HG03520 (cell line): ENCODE measurements around the gene GRIN2C.
"Not testable (repeated sequence)": the region's sequence is repeated elsewhere in the genome, so short reads cannot be mapped to it uniquely, and the experiment has no call there.

Experiments used
- ATAC-seq: cut with Tn5 transposase; IDR thresholded peaks from one replicate; pipeline ENCODE4 v1.9.1; 2021; ENCODE audit warnings: mild to moderate bottlenecking, moderate library complexity; ENCODE audit not compliant: unreplicated experiment

Gene GRIN2C

DNA sequence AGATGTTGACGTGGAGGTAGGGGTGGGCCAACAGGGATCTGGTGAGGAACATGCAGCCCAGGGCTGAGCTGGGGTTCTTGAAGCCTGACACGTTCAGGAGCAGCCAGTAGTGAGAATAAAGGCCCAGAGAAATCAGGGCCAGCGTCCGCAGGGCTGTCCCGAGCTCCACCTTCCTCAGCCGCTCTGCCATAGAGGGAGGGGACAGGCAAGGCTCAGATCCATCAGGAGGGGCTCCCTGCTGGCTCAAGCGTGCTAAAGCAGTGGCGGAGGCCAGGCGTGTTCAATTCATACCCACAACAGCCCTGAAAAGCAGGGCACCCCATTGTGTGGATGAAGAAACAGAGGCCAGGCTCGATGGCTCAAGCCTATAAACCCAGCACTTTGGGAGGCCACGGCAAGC, 21.4 kb upstream of the GRIN2C start:
- ATAC-seq, result no peak

DNA sequence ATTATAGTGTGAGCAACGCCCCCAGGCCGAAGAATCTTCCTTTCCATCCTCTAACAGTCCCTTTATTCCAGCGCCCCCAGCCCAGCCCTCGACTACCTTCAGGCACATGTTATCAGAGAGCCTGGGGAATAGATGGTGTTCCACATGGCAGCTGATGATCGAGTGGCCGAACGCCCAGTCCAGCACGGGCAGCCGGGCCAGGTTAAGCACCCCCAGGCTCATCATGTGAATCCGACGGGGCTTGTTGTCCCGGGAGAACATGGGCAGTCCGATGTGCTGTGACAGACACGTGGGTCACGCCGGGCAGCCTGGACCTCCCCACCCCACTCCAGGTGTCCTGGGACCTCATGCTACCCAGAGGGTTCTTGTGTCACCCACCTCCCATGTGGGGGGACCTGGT, 19.6 kb upstream of the GRIN2C start:
- ATAC-seq, result no peak

DNA sequence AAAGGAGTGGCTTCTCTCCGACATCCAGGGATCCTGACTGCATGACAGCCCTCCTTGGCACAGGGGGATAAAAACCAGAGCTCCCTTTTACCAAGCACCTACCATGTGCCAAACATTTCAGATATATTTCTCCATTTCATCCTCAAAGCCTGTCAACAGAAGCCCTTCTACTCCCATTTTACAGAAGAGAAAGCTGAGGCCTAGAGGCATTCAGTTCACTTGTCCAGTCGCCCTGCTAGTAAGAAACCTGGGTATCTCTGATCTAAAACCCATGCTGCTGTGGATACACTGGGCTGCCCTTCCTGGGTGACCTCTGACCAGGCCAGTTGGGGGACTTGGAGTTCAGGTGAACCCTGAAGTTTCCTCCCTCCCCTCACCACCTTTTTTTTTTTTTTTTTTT, 19.0 kb upstream of the GRIN2C start:
- no peak for ATAC-seq

DNA sequence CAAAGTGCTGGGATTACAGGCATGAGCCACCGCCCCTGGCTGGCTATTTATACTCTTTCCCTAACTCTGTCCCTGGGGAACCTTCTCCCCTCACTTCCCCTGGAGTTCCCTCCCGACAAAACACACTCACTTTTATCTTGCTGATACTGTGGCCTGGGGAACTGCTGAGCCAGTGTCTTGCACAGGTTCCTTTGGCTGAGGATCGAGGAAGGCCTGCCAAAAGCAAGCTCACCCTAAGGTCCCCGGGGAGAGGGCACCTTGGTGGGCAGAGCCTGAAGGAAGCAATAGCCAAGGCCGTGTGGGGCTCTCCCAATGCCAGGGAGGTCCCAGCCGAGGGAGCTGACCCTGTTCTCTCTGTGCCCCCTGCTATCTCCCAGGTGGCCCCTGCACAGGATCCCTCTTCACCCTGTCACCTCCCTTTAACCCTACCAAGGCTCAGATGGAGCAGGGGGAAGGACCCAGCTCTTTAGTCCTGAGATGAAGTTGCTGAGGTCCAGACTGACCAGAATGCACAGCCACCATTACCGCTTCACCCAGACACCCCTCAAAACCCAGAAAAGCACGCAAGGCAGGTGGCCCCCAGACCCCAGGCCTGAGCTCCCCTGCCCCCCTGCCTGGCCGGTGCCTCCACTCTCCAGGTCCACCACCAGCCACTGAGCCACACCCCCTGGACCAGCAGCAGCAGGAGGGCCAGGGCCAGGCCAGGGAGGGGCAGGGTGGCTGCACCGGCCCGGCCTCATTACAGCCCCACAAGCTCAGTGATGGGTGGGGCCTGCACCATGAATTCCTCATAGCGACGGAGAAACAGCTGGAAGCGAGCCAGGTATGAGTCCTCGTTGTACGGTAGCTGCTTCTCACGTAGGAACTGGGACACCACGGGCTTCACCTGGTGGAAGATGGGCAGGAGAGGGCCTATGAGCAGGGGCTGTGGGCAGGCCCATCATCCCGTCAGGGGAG, 18.2 kb upstream of the GRIN2C start:
- ATAC-seq, result no peak

DNA sequence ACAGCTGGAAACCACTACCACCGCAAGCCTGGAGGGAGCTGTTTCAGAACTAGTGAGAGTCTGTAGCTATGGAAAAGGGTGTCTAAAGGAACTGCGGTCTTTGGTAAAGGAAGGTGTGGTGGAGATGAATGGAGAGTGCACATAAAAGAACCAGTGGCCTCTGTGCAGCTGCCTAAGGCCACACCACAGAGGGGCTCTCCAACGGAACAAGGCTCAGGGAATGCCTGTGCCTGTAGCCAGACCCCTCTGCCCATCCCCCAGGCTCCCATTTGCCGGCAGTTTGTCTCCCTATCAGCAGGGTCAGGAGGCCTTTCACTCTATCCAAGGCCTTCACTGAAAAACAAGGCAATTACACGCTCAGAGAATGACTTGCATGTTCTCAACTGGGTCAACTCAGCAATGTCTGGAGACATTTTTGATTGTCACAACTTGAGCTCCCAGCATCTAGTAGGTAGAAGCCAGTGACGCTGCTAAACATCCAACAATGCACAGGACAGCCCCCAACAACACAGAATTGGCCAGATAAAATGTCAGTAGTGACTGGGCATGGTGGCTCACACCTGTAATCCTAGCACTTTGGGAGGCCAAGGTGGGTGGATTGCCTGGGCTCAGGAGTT, 16.4 kb upstream of the GRIN2C start:
- ATAC-seq, result no peak

DNA sequence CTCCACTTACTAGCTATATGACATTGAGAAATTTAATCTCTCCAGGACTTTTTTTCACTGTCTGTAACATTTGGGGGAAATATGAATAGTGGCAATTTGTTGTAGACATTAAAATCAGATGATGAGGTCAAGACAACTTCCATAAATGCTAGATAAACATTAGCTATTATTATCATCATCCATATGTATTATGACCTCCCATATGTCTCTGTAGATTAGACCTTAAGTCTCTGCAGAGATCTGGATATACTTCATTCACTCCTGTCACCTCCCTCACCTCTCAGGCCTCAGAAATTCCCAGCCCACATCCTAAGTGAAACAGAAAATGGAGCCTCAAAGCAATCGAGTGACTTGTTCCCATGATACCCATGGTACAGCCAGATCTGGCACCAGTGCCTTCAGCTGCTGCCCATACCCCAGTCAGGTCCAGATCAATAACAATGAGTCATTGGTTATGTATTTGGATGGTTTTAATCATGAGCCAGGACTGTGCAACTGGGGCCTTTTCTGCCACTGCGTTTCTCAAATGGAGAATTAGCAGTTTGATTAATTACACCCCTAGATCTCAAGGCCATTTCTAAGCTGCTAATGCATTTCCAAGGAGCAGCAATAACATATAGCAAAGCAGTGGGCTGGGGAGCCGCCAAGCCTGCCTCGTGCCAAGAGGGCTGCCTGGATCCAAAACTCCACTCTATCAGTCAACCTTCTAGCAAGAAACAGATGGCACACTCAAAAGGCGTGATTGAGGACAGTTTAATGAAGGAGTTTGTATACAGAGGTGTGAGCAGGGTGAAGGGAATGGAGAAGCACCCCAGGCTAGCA, 15.7 kb upstream of the GRIN2C start:
- no peak for ATAC-seq

DNA sequence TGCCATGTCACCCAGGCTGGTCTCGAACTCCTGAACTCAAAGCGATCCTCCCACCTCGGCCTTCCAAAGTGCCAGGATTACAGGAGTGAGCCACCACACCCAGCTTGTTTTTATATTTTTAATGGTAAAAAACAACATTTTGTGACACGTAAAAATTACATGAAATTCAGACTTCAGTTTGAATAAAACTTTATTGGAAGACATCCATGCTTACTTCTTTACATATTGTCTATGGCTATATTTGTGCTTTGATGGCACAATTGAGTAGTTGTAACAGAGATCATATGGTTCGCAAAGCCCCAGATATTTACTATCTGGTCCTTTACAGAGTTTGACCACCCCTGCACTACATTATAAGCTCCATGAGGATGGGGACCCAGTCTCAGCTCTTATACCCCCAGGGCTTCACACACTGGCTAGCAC, 14.9 kb upstream of the GRIN2C start:
- ATAC-seq, result no peak

DNA sequence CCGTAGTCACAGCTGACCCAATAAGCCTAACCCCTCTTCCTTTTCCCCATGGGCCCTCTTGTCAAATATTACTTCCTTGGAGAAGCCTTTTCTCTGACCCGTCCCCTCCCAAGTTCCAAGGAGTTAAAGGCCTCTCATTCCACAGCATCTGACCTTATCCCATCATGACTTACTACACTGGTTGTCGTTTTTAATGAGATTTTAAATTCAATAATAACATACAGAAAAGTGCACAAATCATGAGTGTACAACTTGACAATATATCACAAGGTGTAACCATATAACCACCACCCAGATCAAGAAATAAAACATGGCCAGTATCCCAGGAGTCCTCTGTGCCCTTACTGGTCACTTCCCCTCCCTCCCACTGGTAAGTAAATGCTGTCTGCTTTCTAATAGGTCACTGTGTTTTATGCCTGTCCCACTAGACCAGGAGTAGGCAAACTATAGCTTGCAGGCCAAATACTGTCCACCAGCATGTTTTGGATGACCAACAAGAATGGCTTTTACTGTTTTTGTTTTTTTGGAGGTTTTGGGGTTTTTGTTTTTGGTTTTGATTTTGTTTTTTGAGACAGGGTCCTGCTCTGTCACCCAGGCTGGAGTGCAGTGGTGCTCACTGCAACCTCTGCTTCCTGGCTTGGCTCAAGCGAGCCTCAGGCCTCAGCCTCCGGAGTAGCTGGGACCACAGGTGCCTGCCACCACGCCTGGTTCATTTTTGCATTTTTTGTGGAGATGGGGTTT, 14.4 kb upstream of the GRIN2C start:
- ATAC-seq, result no peak

DNA sequence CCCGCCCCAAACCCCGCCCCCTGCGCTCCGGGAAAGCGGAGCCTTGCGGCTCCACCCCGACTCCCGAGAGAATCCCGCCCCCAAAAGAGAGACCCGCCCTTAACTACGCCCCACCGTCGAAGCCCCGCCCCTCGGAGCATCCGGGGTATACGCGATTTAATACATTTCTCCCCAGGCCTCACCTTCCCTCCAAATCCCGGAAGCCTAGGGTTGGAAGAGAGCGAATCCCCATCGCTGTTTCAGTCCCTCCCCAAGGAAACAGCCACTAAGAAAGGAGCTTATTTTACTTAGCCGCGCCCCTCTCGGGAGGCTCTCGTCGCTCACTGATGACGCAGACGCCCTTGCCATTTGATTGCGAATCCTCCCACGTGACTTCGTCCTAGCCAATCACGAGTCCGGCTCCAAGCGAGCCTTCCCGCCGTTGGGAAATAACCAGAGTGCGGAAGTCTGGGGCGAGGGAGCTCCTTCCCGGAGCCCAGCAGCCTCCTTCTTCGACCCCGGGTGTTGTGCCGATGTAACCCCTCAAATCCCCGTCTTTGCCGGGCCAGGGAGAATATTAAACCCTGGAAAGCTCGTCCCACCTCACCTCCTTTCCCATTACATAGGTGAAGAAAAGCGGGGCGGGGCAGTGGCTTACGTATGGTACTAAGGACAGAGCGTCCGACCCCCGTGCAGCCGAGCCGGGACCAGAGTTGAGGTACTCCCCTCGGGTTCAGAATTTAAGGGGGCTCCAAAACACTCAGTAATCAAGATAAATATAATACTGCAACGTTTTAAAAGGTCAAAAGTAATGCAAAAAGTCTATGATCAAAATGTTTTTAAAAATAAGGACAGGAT, 13.6 kb upstream of the GRIN2C start:
- ATAC-seq, result peak; percentile 88

DNA sequence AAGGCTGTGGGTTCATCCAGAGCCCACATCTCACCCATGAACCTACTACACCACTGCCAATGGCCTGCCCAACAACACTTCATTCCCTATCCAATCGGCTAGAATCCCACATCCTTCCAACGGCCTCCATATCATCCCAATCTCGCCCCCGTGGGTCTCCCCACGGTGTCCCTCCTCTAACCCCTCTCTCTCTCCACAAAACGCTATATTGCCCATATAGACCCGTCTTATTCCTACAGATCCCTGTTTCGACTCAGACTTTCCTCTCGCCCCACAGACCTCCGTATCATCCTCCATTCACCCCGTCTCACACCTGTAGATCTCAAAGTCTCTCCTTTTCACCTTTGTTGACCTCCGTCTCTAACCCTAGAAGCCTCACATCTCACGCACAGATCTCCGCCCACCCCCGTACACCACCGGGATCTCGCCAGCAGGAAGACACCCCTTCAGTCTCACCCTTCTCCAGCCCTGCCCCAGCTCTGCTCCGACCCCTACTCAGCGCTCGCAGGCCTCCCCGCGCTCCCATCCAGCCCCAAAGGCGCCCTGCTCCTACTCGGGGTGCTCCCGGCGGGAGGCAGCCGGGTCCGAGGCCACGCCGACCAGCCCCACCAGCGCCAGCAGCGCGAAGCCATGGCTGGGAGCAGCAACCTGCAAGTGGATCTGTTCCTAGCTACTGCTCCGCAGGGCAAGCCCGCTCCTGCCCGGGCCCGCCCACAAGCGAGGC, 12.8 kb upstream of the GRIN2C start, which contains the start of gene FDXR:
Gene FDXR, minus strand, starts transcription at position 682 of the 724 bp plus-strand sequence. Its CDS starts 50 bp downstream, at position 632.
- peak; percentile 15 for ATAC-seq

DNA sequence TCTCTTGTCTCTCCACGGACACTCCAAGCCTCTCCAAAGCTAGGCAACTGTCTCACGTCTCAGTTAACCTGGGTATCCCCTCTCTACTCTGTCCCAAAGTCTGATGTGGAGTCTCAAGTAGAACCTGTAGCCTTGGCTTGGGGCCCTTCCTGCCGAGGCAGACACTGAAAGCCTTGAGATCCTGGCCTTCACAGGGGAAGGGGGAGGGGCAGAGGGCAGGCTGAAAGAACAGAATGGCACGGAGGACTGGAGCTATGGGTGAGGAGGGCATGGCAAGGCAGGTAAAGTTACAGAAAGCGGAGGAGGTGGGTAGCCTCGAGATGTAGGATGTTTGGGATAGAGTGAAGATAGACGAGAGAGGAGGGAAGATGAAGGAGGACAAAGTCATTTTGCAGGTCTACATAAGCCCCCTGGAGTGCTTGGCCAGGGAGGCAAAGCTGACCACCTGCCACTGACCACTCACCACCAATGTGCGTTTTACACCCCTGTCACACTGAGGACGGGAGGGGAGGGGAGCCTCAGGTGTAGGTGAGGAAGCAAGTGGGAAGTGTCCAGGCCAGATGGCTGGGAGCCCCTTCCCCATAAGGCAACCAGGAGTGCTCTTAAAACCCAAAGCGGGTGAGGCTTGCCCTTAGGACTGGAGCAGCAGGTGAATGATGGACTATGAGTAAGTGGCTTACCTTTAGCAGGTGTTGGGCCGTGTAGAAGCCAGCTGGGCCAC, 11.8 kb upstream of the GRIN2C start:
- ATAC-seq, result no peak

DNA sequence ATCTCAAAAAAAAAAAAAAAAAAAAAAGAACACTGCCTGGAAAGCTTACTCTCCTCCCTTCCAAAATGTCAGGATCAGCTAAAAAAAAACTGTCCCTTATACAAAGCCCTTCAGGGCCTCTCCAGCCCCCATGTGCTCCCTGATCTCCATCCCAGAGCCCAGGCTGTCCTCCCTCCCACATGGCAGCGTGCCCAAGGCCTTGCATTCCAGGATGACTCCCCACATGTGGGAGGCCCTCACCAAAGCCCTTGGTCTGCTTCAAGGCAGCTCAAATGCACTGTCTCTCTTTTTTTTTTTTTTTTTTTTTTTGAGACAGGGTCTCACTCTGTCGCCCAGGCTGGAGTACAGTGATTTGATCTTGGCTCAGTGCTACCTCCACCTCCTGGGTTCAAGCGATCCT, 10.8 kb upstream of the GRIN2C start:
- no peak for ATAC-seq

DNA sequence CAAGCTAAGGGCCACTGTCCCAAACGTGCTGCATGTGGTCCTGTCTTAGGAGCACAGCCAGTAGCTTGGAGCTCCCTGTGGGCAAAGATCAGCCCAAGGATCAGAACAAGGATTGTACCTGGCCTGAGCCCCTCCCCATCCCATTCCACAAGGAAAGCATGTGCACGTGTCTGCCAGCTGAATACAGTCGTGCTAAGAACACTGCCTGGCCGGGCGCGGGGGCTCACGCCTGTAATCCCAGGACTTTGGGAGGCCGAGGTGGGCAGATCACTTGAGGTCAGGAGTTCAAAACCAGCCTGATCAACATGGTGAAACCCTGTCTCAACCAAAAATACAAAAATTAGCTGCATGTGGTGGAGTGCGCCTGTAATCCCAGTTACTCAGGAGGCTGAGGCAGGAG, 10.3 kb upstream of the GRIN2C start:
- not testable (repeated sequence) for ATAC-seq

DNA sequence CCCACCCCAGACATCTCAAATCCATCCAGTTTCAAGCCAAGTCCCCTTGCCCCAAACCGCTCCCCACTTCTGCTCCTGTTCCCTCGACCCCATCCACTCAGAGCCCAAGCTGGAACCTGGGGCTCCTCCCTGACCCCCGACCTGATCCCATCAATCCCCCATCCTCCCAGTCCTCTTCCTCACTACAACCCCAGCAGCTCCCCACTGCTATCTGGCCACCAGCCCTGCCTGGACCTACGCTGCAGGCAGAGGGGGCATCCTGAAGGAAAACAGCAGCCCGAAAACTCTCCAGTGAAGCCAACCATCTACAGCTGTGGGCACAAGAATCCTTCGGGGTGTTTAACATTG, 9.2 kb upstream of the GRIN2C start:
- no peak for ATAC-seq

DNA sequence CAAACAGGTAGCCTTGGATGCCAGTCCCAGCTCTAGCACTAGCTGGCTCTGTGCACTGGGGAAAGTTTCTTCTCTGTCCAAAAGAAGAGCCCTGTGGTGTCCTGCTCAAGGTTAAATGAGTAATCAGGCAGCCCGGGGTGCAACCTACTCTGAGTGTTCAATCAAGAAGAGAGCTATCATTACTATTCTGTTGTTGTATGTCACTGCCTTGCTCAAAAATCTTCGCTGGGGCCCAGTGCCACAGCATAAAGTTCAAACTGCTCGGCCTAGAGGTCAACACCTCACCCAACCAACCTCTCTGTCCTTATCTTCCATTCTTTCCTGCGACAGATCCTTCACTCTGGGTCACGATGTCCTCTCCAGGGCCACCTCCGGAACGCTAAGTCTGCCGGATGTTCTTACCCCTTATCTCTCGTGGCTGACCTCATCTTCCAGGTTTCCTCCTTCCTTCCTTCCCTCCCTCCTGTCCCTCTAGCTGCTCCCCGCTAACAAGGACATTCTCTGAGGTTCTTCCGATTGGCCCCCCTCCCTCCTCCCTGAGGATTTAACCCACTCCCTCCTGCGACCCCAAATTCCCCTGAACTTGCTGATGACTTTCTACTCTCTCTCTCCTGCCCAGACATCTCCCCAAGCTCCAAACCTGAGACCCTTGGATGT, 8.7 kb upstream of the GRIN2C start:
- ATAC-seq, result no peak

DNA sequence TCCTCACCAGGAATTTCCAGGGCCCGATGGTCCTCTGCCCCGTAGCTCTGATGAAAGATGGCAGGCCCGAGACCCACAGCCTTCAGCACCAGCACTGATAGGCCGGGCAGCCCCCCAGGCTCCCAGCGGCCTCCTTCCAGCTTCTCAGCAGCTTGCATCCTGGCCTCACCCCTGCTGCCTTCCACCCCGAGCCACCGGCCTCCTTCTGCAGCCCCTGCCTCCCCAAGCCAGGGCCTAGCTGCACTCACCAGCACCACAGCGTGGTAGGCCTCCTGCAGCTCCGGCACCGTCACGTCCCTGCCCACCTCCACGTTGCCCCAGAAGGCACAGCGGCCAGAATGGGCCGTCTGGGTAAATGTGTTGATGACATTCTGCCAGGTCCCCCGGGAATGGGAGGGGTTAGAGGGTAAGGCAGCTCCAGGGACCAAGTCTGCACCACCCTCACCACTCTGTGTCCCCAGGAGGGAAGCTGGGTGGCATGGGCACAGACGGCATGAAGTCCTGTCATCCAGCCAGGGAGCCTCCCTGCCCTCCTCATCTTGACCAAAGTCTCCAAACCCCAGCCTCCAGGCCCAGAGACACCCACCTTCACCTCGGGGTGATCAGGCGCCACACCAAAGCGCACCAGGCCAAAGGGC, 6.6 kb upstream of the GRIN2C start:
- no peak for ATAC-seq

DNA sequence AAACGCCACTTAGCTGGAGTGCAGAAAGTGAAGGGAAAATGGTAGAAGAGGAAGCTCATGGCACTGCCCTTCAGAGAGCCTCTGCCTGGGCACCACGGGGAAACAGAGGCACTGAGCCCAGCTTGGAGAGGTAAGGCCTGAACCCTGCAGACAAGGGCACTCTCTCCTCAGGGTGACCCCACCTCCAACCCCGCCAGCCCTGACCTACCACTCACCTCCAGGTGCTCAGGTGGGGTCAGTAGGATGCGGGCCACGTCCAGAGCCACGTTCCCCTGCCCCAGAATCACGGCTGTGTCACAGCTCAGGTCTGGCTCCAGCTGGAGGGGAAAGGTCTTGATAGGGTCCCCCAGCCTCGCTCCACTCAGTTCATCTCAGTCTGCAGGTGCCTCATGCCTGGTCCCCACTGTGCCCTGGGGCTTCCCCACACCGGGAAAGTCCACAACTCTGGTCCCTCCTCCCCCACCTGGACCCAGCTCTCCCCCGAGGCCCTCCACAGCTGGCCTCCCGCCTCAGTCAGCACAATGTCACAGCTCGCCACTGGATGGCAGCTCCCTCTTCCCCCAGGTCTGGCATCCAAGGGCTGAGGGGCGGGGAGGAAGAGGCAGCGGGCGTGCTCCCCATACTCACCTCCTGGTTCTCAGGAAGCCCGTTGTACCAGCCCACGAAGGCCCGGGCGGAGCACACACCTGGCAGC, 6.0 kb upstream of the GRIN2C start:
- ATAC-seq, result no peak
